IMR-90 (cell line): Measurements from ENCODE around the gene KCNQ1. TPM values are rescaled to one million over a fixed set of nuclear protein-coding genes. Genes with fewer than 3 reads are reported as not detected.

Experiments used
- ATAC-seq: fragments of 200-7000 bp; cut with Tn5 transposase; 2 replicates; pipeline ENCODE4 v1.9.1; 2020; ENCODE audit warnings: low read depth, mild to moderate bottlenecking, moderate library complexity
- BruUV-seq: library from RNA; stranded (reverse); fragments of 400-500 nt; replicated peaks from 2 replicates; lab custom pipeline; 2021; lab: Mats Ljungman, UMichigan
- CTCF ChIA-PET: fragments of 300-600 bp; formaldehyde crosslinking; extraction: SDS; loops from one replicate; lab custom pipeline; 2021; ENCODE audit warnings: antibody characterized with exemption; lab: Yijun Ruan, JAX
- POLR2A ChIA-PET: fragments of 300-600 bp; sonication (Branson Sonifier 250); formaldehyde crosslinking; loops from one replicate; lab custom pipeline; 2022; ENCODE audit warnings: antibody characterized with exemption; ENCODE audit not compliant: unreplicated experiment; lab: Charles Lee
- DNase-seq: peaks from one replicate; pipeline ENCODE4 v3.0.0; 2013
- H2AFZ ChIP-seq: replicated peaks from 2 replicates; pipeline ENCODE3; 2013; ENCODE audit warnings: low read length, mild to moderate bottlenecking; ENCODE audit not compliant: poor library complexity
- H2AK5ac ChIP-seq: 2 replicates; pipeline ENCODE4 v1.6.1; 2013; ENCODE audit warnings: low read depth, low read length, inconsistent platforms
- H2AK9ac ChIP-seq: replicated peaks from 2 replicates; pipeline ENCODE3; 2013; ENCODE audit warnings: mild to moderate bottlenecking, low read depth, low read length, moderate library complexity; ENCODE audit not compliant: poor library complexity
- H2BK120ac ChIP-seq: 2 replicates; pipeline ENCODE4 v1.6.1; 2013; ENCODE audit warnings: low read depth, low read length, inconsistent platforms
- H2BK15ac ChIP-seq: 3 replicates; pipeline ENCODE4 v1.6.1; 2013; ENCODE audit warnings: low read depth, low read length, inconsistent platforms
- H2BK20ac ChIP-seq: 2 replicates; pipeline ENCODE4 v1.6.1; 2013; ENCODE audit warnings: low read depth, mild to moderate bottlenecking, inconsistent platforms, low read length, moderate library complexity
- H2BK5ac ChIP-seq: 2 replicates; pipeline ENCODE4 v1.6.1; 2013; ENCODE audit warnings: mild to moderate bottlenecking, low read depth, low read length, inconsistent platforms; ENCODE audit not compliant: poor library complexity, severe bottlenecking
- H3K14ac ChIP-seq: replicated peaks from 2 replicates; pipeline ENCODE4 v1.6.1; 2013; ENCODE audit warnings: low read depth, low read length, inconsistent platforms
- H3K18ac ChIP-seq: 2 replicates; pipeline ENCODE4 v1.6.1; 2013; ENCODE audit warnings: low read depth, low read length, control low read depth
- H3K23ac ChIP-seq: 2 replicates; pipeline ENCODE4 v1.6.1; 2013; ENCODE audit warnings: low read depth, low read length, inconsistent platforms
- H3K27ac ChIP-seq: 2 replicates; pipeline ENCODE4 v1.5.1; 2013; ENCODE audit warnings: mild to moderate bottlenecking, control low read depth, low read length; ENCODE audit not compliant: insufficient read depth
- H3K27me3 ChIP-seq: 2 replicates; pipeline ENCODE4 v1.6.1; 2013; ENCODE audit warnings: low read length; ENCODE audit not compliant: control insufficient read depth, insufficient read depth
- H3K36me3 ChIP-seq: 2 replicates; pipeline ENCODE4 v1.6.1; 2013; ENCODE audit warnings: low read length, mixed read lengths; ENCODE audit not compliant: control insufficient read depth, insufficient read depth
- H3K4ac ChIP-seq: 2 replicates; pipeline ENCODE4 v1.6.1; 2013; ENCODE audit warnings: low read depth, low read length, inconsistent platforms
- H3K4me1 ChIP-seq: 2 replicates; pipeline ENCODE4 v1.6.1; 2013; ENCODE audit warnings: low read length, mixed read lengths; ENCODE audit not compliant: control insufficient read depth, insufficient read depth
- H3K4me2 ChIP-seq: 2 replicates; pipeline ENCODE4 v1.6.1; 2013; ENCODE audit warnings: low read depth, mild to moderate bottlenecking, control low read depth, low read length, moderate library complexity
- H3K4me3 ChIP-seq: 2 replicates; pipeline ENCODE4 v1.5.1; 2013; ENCODE audit warnings: low read depth, mild to moderate bottlenecking, control low read depth, low read length, moderate library complexity; ENCODE audit not compliant: insufficient read depth
- H3K56ac ChIP-seq: 2 replicates; pipeline ENCODE4 v1.6.1; 2013; ENCODE audit warnings: low read length, inconsistent platforms; ENCODE audit not compliant: insufficient read depth; ENCODE audit errors: extremely low read depth
- H3K79me1 ChIP-seq, 2 experiments: 2 replicates each; pipeline ENCODE4 v1.6.1; 2013; ENCODE audit warnings: low read length in 2 of 2, inconsistent platforms in 1 of 2, low read depth in 1 of 2
- H3K9ac ChIP-seq: 2 replicates; pipeline ENCODE4 v1.6.1; 2013; ENCODE audit warnings: low read depth, low read length, control low read depth
- H3K9me1 ChIP-seq: 2 replicates; pipeline ENCODE4 v1.6.1; 2013; ENCODE audit warnings: low read length, inconsistent platforms; ENCODE audit not compliant: insufficient read depth
- H3K9me3 ChIP-seq: 2 replicates; pipeline ENCODE4 v1.6.1; 2013; ENCODE audit warnings: low read length; ENCODE audit not compliant: control insufficient read depth, insufficient read depth
- H4K20me1 ChIP-seq: 2 replicates; pipeline ENCODE4 v1.6.1; 2013; ENCODE audit warnings: low read length, inconsistent platforms; ENCODE audit not compliant: insufficient read depth
- H4K5ac ChIP-seq: 2 replicates; pipeline ENCODE4 v1.6.1; 2013; ENCODE audit warnings: mild to moderate bottlenecking, low read depth, low read length, control low read depth
- H4K8ac ChIP-seq, 2 experiments: 2 replicates each; pipeline ENCODE4 v1.6.1; 2013; ENCODE audit warnings: low read depth in 2 of 2, low read length in 2 of 2, control low read depth in 1 of 2, inconsistent platforms in 1 of 2
- H4K91ac ChIP-seq: 2 replicates; pipeline ENCODE4 v1.6.1; 2013; ENCODE audit warnings: low read depth, low read length, inconsistent platforms; ENCODE audit not compliant: insufficient read depth
- BHLHE40 ChIP-seq: fragments of 150-350 bp; IDR thresholded peaks from 2 replicates; pipeline ENCODE4 v1.6.1; 2016; ENCODE audit warnings: mild to moderate bottlenecking, low read depth, low read length
- CEBPB ChIP-seq: IDR thresholded peaks from 2 replicates; pipeline ENCODE4 v1.6.1; 2012; ENCODE audit warnings: low read depth, low read length, improper control_type of control experiment
- CHD1 ChIP-seq: IDR thresholded peaks from 2 replicates; pipeline ENCODE4 v1.6.1; 2012; ENCODE audit warnings: low read depth, low read length, improper control_type of control experiment
- FOS ChIP-seq: fragments of 150-350 bp; IDR thresholded peaks from 2 replicates; pipeline ENCODE4 v1.6.1; 2016; ENCODE audit warnings: low read depth, low read length
- MAFK ChIP-seq: IDR thresholded peaks from 2 replicates; pipeline ENCODE4 v1.6.1; 2012; ENCODE audit warnings: low read depth, low read length, improper control_type of control experiment
- MAZ ChIP-seq: IDR thresholded peaks from 2 replicates; pipeline ENCODE4 v1.6.1; 2012; ENCODE audit warnings: low read depth, mild to moderate bottlenecking, low read length, improper control_type of control experiment, moderate library complexity, borderline replicate concordance
- MXI1 ChIP-seq: IDR thresholded peaks from 2 replicates; pipeline ENCODE4 v1.6.1; 2012; ENCODE audit warnings: low read depth, mild to moderate bottlenecking, low read length, moderate library complexity, borderline replicate concordance
- NFE2L2 ChIP-seq: fragments of 150-350 bp; IDR thresholded peaks from 2 replicates; pipeline ENCODE4 v1.6.1; 2016; ENCODE audit warnings: low read depth, mild to moderate bottlenecking, low read length
- POLR2A ChIP-seq: IDR thresholded peaks from 2 replicates; pipeline ENCODE4 v1.6.1; 2012; ENCODE audit warnings: mild to moderate bottlenecking, low read depth, low read length
- RAD21 ChIP-seq: IDR thresholded peaks from 2 replicates; pipeline ENCODE4 v1.6.1; 2012; ENCODE audit warnings: low read length, improper control_type of control experiment
- RCOR1 ChIP-seq: IDR thresholded peaks from 2 replicates; pipeline ENCODE4 v1.6.1; 2012; ENCODE audit warnings: mild to moderate bottlenecking, low read length, improper control_type of control experiment; ENCODE audit not compliant: insufficient replicate concordance
- RFX5 ChIP-seq: IDR thresholded peaks from 2 replicates; pipeline ENCODE4 v1.8.0; 2012; ENCODE audit warnings: low read depth, mild to moderate bottlenecking, low read length, moderate library complexity
- SMC3 ChIP-seq: fragments of 150-350 bp; IDR thresholded peaks from 2 replicates; pipeline ENCODE4 v1.6.1; 2016; ENCODE audit warnings: low read depth, mild to moderate bottlenecking, antibody characterized with exemption, low read length, moderate library complexity
- WGBS, 2 experiments: methylation state at CpG; one replicate each; pipeline versions ENCODE4 v1.1.5 to v1.1.7; 2013; ENCODE audit warnings: missing lambda C conversion rate in 2 of 2; ENCODE audit not compliant: insufficient read length in 1 of 2; ENCODE audit errors: extremely low coverage in 2 of 2; 5-methylcytosine and 5-hydroxymethylcytosine counted together
- dilution Hi-C: fragments of 300-500 bp; cut with HindIII; formaldehyde crosslinking; loops from one replicate; pipeline ENCODE4 v1.14.3; 2018; ENCODE audit warnings: low sequenced_read_pairs; ENCODE audit not compliant: unreplicated experiment
- in situ Hi-C: fragments of 300-500 bp; cut with MboI; formaldehyde crosslinking; loops from 3 replicates; pipeline ENCODE4 v1.14.3; 2019; ENCODE audit warnings: low sequenced_read_pairs, inconsistent platforms, mixed read lengths
- intact Hi-C: fragments of 100-400 bp; cut with micrococcal nuclease; formaldehyde crosslinking; loops from 2 replicates; pipeline ENCODE4 v1.10.0; 2022
- polyA plus RNA-seq, 3 experiments: library from polyadenylated mRNA; depleted of rRNA; stranded (reverse); fragments of >200 nt; gene quantifications; 2 replicates each; pipeline ENCODE4 v1.2.3, GENCODE V29; 2012; ENCODE audit warnings: low replicate concordance in 1 of 3
- total RNA-seq: library from RNA; depleted of rRNA; stranded (reverse); fragments of >200 nt; gene quantifications from 2 replicates; pipeline ENCODE4 v1.2.3, GENCODE V29; 2012
- TF ChIP-seq, protein P1 (sequence below): fragments of 150-350 bp; IDR thresholded peaks from 2 replicates; pipeline ENCODE4 v1.6.1; 2017; ENCODE audit warnings: mild to moderate bottlenecking, antibody characterized with exemption, low read length, low read depth
- TF ChIP-seq, protein P2 (sequence below): conservative IDR thresholded peaks from 2 replicates; pipeline ENCODE4 v1.5.1; 2012; ENCODE audit warnings: mild to moderate bottlenecking, low read depth, low read length, improper control_type of control experiment
- TF ChIP-seq, protein P3 (sequence below): fragments of 150-350 bp; IDR thresholded peaks from 2 replicates; pipeline ENCODE4 v1.6.1; 2016; ENCODE audit warnings: low read depth, mild to moderate bottlenecking, low read length, moderate library complexity, borderline replicate concordance

KCNQ1 gene
- total and polyA plus RNA-seq, 2 of the 4 experiments (the other 2 are of a cell fraction): 0.07 TPM; not detected in 1

DNA sequence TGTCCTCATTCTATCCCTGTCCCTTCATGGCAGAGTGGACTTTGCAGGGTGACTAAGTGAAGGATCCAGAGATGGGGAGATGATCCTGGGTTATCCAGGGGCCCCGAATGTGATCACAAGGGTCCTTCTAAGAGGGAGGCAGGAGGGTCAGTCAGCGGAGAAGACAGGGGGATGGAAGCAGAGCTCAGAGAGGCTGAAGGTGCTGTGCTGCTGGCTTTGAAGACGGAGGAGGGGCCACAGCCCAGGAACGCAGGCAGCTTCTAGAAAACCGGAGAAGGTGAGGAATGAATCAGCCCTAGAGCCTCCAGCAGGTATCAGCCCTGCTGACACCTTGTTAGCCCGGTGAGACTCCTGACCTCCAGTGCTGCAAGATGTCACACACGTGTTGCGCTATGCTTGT is 377.1 kb downstream of the KCNQ1 start:
- intact Hi-C loops (no loop called here), dilution Hi-C loops (no loop called here), in situ Hi-C loops (no loop called here)
- Histone ChIP-seq H3K18ac (no peak overlapping the region), H3K27ac (no peak overlapping the region), H3K79me1 (no peaks in the 10 kb centered on the region), H2BK120ac (no peak overlapping the region), H4K91ac (no peak overlapping the region), H4K5ac (no peak overlapping the region), H2BK5ac (no peak overlapping the region), H3K23ac (no peak overlapping the region), H3K9ac (no peak overlapping the region), H3K9me1 (peaks cover 8% of the 10 kb centered on the region; the same call in 1 of the 2 replicates), H3K14ac (no peak overlapping the region), H3K27me3 (no peaks in the 10 kb centered on the region), H2AFZ (no peak overlapping the region), H3K56ac (no peak overlapping the region), H3K36me3 (no peaks in the 10 kb centered on the region), H3K9me3 (peaks cover 9% of the 10 kb centered on the region), H4K8ac (no peak overlapping the region), H2BK20ac (no peak overlapping the region), H3K4me1 (peaks cover 24% of the 10 kb centered on the region), H2AK9ac (no peak overlapping the region), H2BK15ac (no peak overlapping the region), H3K4ac (no peak overlapping the region), H3K4me3 (no peak overlapping the region), H4K20me1 (no peaks in the 10 kb centered on the region), H3K4me2 (no peak overlapping the region), H2AK5ac (no peak overlapping the region)
- CTCF ChIA-PET: no interaction called here
- DNase-seq: no peak
- ATAC-seq: no peak
- no TSS peak for BruUV-seq
- POLR2A ChIA-PET: no interaction called here
- TF ChIP-seq, protein P1, sequence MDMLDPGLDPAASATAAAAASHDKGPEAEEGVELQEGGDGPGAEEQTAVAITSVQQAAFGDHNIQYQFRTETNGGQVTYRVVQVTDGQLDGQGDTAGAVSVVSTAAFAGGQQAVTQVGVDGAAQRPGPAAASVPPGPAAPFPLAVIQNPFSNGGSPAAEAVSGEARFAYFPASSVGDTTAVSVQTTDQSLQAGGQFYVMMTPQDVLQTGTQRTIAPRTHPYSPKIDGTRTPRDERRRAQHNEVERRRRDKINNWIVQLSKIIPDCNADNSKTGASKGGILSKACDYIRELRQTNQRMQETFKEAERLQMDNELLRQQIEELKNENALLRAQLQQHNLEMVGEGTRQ: no peak
- TF ChIP-seq CEBPB (no peak), RFX5 (no peak), MXI1 (no peak), CHD1 (no peak), SMC3 (no peak), MAFK (no peak), NFE2L2 (no peak), RCOR1 (no peak), MAZ (no peak), FOS (no peak), POLR2A (no peak), RAD21 (no peak), BHLHE40 (no peak)
- TF ChIP-seq, protein P2, sequence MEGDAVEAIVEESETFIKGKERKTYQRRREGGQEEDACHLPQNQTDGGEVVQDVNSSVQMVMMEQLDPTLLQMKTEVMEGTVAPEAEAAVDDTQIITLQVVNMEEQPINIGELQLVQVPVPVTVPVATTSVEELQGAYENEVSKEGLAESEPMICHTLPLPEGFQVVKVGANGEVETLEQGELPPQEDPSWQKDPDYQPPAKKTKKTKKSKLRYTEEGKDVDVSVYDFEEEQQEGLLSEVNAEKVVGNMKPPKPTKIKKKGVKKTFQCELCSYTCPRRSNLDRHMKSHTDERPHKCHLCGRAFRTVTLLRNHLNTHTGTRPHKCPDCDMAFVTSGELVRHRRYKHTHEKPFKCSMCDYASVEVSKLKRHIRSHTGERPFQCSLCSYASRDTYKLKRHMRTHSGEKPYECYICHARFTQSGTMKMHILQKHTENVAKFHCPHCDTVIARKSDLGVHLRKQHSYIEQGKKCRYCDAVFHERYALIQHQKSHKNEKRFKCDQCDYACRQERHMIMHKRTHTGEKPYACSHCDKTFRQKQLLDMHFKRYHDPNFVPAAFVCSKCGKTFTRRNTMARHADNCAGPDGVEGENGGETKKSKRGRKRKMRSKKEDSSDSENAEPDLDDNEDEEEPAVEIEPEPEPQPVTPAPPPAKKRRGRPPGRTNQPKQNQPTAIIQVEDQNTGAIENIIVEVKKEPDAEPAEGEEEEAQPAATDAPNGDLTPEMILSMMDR: no peak
- TF ChIP-seq, protein P3, sequence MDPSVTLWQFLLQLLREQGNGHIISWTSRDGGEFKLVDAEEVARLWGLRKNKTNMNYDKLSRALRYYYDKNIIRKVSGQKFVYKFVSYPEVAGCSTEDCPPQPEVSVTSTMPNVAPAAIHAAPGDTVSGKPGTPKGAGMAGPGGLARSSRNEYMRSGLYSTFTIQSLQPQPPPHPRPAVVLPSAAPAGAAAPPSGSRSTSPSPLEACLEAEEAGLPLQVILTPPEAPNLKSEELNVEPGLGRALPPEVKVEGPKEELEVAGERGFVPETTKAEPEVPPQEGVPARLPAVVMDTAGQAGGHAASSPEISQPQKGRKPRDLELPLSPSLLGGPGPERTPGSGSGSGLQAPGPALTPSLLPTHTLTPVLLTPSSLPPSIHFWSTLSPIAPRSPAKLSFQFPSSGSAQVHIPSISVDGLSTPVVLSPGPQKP: no peak
- 94% methylated on average over 6 of the region's 8 CpGs; no CpG with 5 or more reads in 1 of the 2 experiments for WGBS, 2 experiments
